HepG2 (cell line): Measurements from ENCODE around the gene COX6B1. TPM values are rescaled to one million over a fixed set of nuclear protein-coding genes. Genes with fewer than 3 reads are reported as not detected.

ENCODE experiments used
- ATAC-seq: fragments of 200-7000 bp; cut with Tn5 transposase; 3 replicates; pipeline ENCODE4 v1.9.1; 2020; ENCODE audit warnings: mild to moderate bottlenecking, moderate library complexity
- BruUV-seq: library from RNA; stranded (reverse); fragments of 400-500 nt; replicated peaks from 2 replicates; lab custom pipeline; 2021; lab: Mats Ljungman, UMichigan
- CTCF ChIA-PET: fragments of 300-600 bp; formaldehyde crosslinking; extraction: SDS; loops from one replicate; lab custom pipeline; 2021; ENCODE audit warnings: low total read pairs, inconsistent platforms, low intra/inter-chr PET ratio; lab: Yijun Ruan, JAX
- POLR2A ChIA-PET: fragments of 350-600 bp; sonication (Branson Sonifier 250); formaldehyde crosslinking; loops from one replicate; lab custom pipeline; 2020; ENCODE audit warnings: antibody characterized with exemption, inconsistent platforms; lab: Yijun Ruan, JAX
- DNase-seq: peaks from one replicate; pipeline ENCODE4 v3.0.0-alpha.2; 2015; ENCODE audit warnings: low spot score
- FAIRE-seq: peaks from 3 replicates; lab custom pipeline; 2011; peaks lifted over from hg19 to GRCh38; lab: Jason Lieb, UNC
- H2AFZ ChIP-seq: one replicate; pipeline ENCODE4 v1.6.1; 2011; ENCODE audit warnings: low read length, inconsistent platforms
- H3K27ac ChIP-seq: fragments of 300-600 bp; 3 replicates; pipeline ENCODE4 v1.8.0; 2011; ENCODE audit warnings: mixed run types, mild to moderate bottlenecking, mixed read lengths, low read length, inconsistent platforms; ENCODE audit not compliant: insufficient read depth; ENCODE audit errors: extremely low read length
- H3K27me3 ChIP-seq, 2 experiments: fragments of 200-600 bp in 1 of 2; 2 replicates in 1 of 2; 3 replicates in 1 of 2; pipeline versions ENCODE4 v1.6.0 to v1.8.0; 2011; ENCODE audit warnings: low read length in 2 of 2, mild to moderate bottlenecking in 2 of 2, moderate library complexity in 2 of 2, inconsistent platforms in 1 of 2; ENCODE audit not compliant: insufficient read depth in 2 of 2, control insufficient read depth in 1 of 2
- H3K36me3 ChIP-seq, 2 experiments: fragments of 200-600 bp in 1 of 2; replicated peaks in 1 of 2; 2 replicates in 1 of 2; 3 replicates in 1 of 2; pipeline versions ENCODE4 v1.5.1 to v1.8.0; 2011; ENCODE audit warnings: low read length in 2 of 2, inconsistent platforms in 1 of 2; ENCODE audit not compliant: insufficient read depth in 2 of 2, control insufficient read depth in 1 of 2
- H3K4me1 ChIP-seq: 2 replicates; pipeline ENCODE4 v1.5.1; 2012; ENCODE audit warnings: low read length, inconsistent platforms; ENCODE audit not compliant: insufficient read depth
- H3K4me2 ChIP-seq: 2 replicates; pipeline ENCODE4 v1.6.0; 2011; ENCODE audit warnings: low read depth, low read length, inconsistent platforms
- H3K4me3 ChIP-seq, 3 experiments: fragments of 200-600 bp in 1 of 3; sonication (generic), shearing (Covaris generic) in 1 of 3; replicated peaks in 1 of 3; 2 replicates each; pipeline ENCODE4 v1.5.1; 2011 to 2016; ENCODE audit warnings: low read length in 3 of 3, inconsistent platforms in 2 of 3, low read depth in 2 of 3, mild to moderate bottlenecking in 2 of 3, control low read depth in 1 of 3, mixed read lengths in 1 of 3; ENCODE audit not compliant: insufficient read depth in 1 of 3
- H3K79me2 ChIP-seq: one replicate; pipeline ENCODE4 v1.6.1; 2011; ENCODE audit warnings: low read length, inconsistent platforms; ENCODE audit not compliant: insufficient read depth
- H3K9ac ChIP-seq: 2 replicates; pipeline ENCODE4 v1.6.0; 2011; ENCODE audit warnings: mild to moderate bottlenecking, low read depth, low read length, inconsistent platforms; ENCODE audit not compliant: insufficient read depth
- H3K9me3 ChIP-seq: 2 replicates; pipeline ENCODE4 v1.5.1; 2012; ENCODE audit warnings: mild to moderate bottlenecking, low read length
- H4K20me1 ChIP-seq: 2 replicates; pipeline ENCODE4 v1.6.0; 2011; ENCODE audit warnings: inconsistent platforms, mild to moderate bottlenecking, low read length, moderate library complexity; ENCODE audit not compliant: insufficient read depth
- AGO2 ChIP-seq: fragments of 200-400 bp; formaldehyde crosslinking; optimal IDR thresholded peaks from 2 replicates; pipeline ENCODE3; 2017; ENCODE audit warnings: mild to moderate bottlenecking, low read depth, low read length, moderate library complexity
- ETV6 ChIP-seq: sonication (generic); formaldehyde crosslinking; conservative IDR thresholded peaks from 2 replicates; pipeline ENCODE4 v1.4.0; 2020; ENCODE audit warnings: missing genetic modification reagents
- MEIS2 ChIP-seq: sonication (generic); formaldehyde crosslinking; IDR thresholded peaks from 2 replicates; pipeline ENCODE4 v1.9.0; 2021; ENCODE audit warnings: mild to moderate bottlenecking, missing genetic modification reagents
- RBFOX2 ChIP-seq: fragments of 200-400 bp; formaldehyde crosslinking; IDR thresholded peaks from 2 replicates; pipeline ENCODE4 v1.6.1; 2017; ENCODE audit warnings: low read depth, mild to moderate bottlenecking, low read length
- RBM39 ChIP-seq: fragments of 200-400 bp; formaldehyde crosslinking; IDR thresholded peaks from one replicate; pipeline ENCODE4 v1.6.1; 2018; ENCODE audit warnings: antibody characterized with exemption, mild to moderate bottlenecking, low read depth, low read length; ENCODE audit not compliant: poor library complexity, severe bottlenecking
- SMAD1 ChIP-seq: sonication (generic); formaldehyde crosslinking; IDR thresholded peaks from 2 replicates; pipeline ENCODE4 v1.4.0; 2020; ENCODE audit warnings: missing genetic modification reagents, low read depth, mild to moderate bottlenecking, borderline replicate concordance
- ZNF260 ChIP-seq: sonication (generic); formaldehyde crosslinking; IDR thresholded peaks from 2 replicates; pipeline ENCODE4 v1.4.0; 2020; ENCODE audit warnings: missing genetic modification reagents, low read depth, mild to moderate bottlenecking, borderline replicate concordance
- WGBS: methylation state at CpG from one replicate; pipeline ENCODE4 v1.1.6; 2017; ENCODE audit warnings: low lambda C conversion rate; 5-methylcytosine and 5-hydroxymethylcytosine counted together
- in situ Hi-C: cut with HindIII; loops from 2 replicates; pipeline ENCODE4 v1.10.0; 2017; ENCODE audit warnings: low pct_unique_long_range_greater_than_20kb; ENCODE audit not compliant: extremely low pct_ligation_motif_present
- intact Hi-C: fragments of 100-400 bp; cut with micrococcal nuclease; formaldehyde crosslinking; loops from one replicate; pipeline ENCODE4 v1.10.0; 2022; ENCODE audit not compliant: unreplicated experiment
- polyA plus RNA-seq, 8 experiments: library from polyadenylated mRNA; depleted of rRNA in 3 of 8; stranded (reverse) in 7 of 8; unstranded in 1 of 8; fragments of >200 nt; fragmentation: Illumina TruSeq in 4 of 8; extraction: Trizol in 4 of 8; gene quantifications; 2 replicates each; pipeline versions ENCODE4 v1.2.1 to v1.2.3, GENCODE V29; 2011 to 2016; ENCODE audit warnings: low read depth in 4 of 8, missing spikeins in 1 of 8, mixed read lengths in 1 of 8; ENCODE audit not compliant: insufficient read depth in 1 of 8
- total RNA-seq, 5 experiments: library from RNA; depleted of rRNA; stranded (reverse); fragments of >200 nt; fragmentation: Illumina TruSeq; extraction: Trizol; gene quantifications; 2 replicates each; pipeline ENCODE4 v1.2.3, GENCODE V29; 2016; ENCODE audit warnings: low read depth in 1 of 5

COX6B1 gene
- total and polyA plus RNA-seq, 2 of the 13 experiments (the other 11 are each of a cell fraction or from before 2014, with no cell fraction given): 481 to 487 TPM

DNA sequence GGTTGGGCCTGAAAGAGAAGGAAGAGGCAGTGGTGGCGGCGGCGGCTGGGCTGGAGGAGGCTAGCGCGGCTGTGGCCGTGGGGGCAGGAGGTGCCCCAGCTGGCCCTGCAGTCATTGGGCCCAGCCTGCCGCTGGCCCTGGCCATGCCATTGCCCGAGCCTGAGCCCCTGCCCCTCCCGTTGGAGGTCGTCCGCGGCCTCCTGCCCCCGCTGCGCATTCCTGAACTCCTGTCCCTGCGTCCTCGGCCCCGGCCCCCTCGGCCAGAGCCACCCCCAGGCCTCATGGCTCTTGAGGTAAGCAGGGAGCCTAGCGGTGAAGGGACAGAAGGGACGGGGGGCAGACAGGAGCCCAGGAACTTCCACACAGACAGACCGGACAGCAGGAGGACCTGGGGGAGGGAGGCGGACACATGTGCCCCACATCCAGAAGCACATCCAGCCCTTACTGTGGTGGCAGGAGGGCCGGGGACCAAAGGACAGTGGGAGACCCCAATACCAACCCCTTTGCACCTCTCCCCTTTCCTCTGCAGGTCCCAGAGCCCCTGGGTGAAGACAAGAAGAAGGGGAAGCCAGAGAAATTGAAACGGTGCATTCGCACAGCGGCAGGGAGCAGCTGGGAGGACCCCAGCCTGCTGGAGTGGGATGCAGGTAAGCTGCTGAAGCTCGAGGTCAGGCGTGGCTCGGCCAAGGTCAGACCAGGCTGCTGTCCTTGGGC lies 14.2 kb upstream of the COX6B1 start:
- Histone ChIP-seq H3K27ac (no peak overlapping the region), H4K20me1 (no peaks in the 10 kb centered on the region), H3K4me3 (no peak overlapping the region), H3K79me2 (peaks cover 10% of the 10 kb centered on the region), H3K4me1 (peaks cover 11% of the 10 kb centered on the region), H3K4me2 (no peak overlapping the region), H3K36me3 (peaks cover 25 to 61% of the 10 kb centered on the region in 2 experiments), H3K27me3 (no peaks in the 10 kb centered on the region; a peak in 1 of 5 replicates), H3K9ac (no peak overlapping the region), H2AFZ (no peak overlapping the region), H3K9me3 (no peaks in the 10 kb centered on the region)
- FAIRE-seq (no peak), ATAC-seq (no peak), DNase-seq (no peak)
- intact Hi-C loops (no loop called here), in situ Hi-C loops (no loop called here)
- TF ChIP-seq ZNF260: no peak
- TF ChIP-seq RBM39: no peak
- peak; percentile 38; the same call in 1 of the 2 replicates for TF ChIP-seq RBFOX2
- TF ChIP-seq AGO2: peak; percentile 58
- BruUV-seq: no TSS peak
- ChIA-PET CTCF (no interaction called here), POLR2A (no interaction called here)
- 94% methylated on average over 18 of the region's 29 CpGs for WGBS

DNA sequence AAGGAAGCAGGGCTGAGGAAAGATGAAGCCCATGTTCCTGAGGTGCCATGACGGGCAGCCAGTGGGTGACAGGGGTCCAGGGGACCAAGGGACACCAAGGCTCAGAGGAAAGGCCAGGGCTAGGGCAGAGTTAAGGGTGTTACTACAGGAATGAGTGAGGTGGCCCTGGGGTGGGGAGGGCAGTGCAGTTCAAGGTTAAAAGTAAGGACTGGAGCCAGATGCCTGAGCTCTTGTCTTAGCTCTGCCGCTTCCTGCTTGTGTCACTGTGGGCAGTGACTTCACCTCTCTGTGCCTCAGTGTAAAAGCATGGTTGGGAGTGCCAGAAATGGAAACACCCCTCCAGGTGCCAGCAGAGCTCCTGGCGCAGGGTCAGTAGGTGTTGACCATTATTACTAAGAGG lies 11.5 kb upstream of the COX6B1 start:
- Histone ChIP-seq H3K4me1 (peaks cover 9% of the 10 kb centered on the region; the same call in 1 of the 2 replicates), H3K4me3 (no peak overlapping the region)
- 98% methylated on average over 3 of the region's 3 CpGs for WGBS

More for the DNA sequence above, 11.5 kb upstream of the COX6B1 start:
- TF ChIP-seq ETV6 (CRISPR knock-in tag) (no peak), MEIS2 (no peak), SMAD1 (CRISPR knock-in tag) (no peak)
- no peak overlapping the region for H3K9ac ChIP-seq
- H3K79me2 ChIP-seq: no peaks in the 10 kb centered on the region
- POLR2A ChIA-PET: interaction anchor here (1.1 kb wide), 1 partner anchor 79 kb away, joined by 3 read pairs; no protein-coding TSS in a partner anchor
- H3K9me3 ChIP-seq: no peaks in the 10 kb centered on the region
- H4K20me1 ChIP-seq: no peaks in the 10 kb centered on the region
- in situ Hi-C loops (no loop called here), intact Hi-C loops (no loop called here)
- H2AFZ ChIP-seq: no peak overlapping the region
- ATAC-seq (no peak), FAIRE-seq (no peak), DNase-seq (no peak)
- H3K27ac ChIP-seq: no peak overlapping the region
- no peak overlapping the region for H3K4me2 ChIP-seq
- CTCF ChIA-PET: no interaction called here
- no peaks in the 10 kb centered on the region for H3K27me3 ChIP-seq
- BruUV-seq: no TSS peak
- H3K36me3 ChIP-seq: peaks cover 15 to 50% of the 10 kb centered on the region in 2 experiments
